AG09319 (cell line): ENCODE results near the gene FBXL5.

ENCODE experiments used
- DNase-seq: peaks from one replicate; pipeline ENCODE4 v3.0.0-alpha.2; 2010; ENCODE audit warnings: low read depth; ENCODE audit errors: extremely low read depth
- TF ChIP-seq, protein P1 (sequence below): IDR thresholded peaks from 2 replicates; pipeline ENCODE4 v1.5.1; 2011; ENCODE audit warnings: low read depth, mild to moderate bottlenecking, inconsistent platforms, low read length, moderate library complexity

The FBXL5 gene

DNA sequence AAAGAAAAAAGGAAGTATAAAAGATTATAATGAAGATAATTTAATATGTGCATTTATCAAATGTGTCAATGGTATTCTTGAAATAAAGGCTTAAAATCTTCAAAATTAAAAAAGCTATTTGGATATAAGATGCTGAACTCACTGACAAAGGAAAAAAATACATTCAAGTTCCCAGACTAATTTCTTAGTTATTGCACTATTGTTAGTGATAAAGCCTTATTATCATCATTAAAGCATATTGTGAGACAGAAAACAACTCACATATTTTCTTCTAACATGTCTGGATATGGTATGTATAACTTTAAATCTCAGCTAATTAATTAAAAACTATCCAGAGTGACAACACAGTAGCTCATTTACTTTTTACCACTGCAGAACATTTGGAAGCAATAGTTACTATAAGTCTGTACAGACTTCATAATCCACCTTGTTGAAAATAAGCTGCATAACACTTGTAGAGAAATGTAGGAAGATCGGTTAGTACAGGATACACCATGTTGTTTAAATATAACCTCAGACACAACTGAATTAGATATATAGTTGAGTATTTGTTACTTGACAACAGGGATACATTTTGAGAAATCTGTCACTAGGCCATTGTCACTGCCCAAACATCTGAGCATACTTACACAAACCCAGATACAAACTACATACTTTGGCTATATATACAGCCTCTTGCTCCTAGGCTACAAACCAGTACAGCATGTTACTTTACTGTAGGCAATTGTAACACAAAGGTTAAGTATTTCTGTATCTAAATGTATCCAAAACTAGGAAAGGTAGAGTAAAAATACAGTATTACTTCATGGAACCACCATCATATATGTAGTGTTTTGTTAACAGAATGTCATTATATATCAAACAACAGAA is 13.6 kb upstream of the FBXL5 start:
- no peak for DNase-seq
- TF ChIP-seq, protein P1, sequence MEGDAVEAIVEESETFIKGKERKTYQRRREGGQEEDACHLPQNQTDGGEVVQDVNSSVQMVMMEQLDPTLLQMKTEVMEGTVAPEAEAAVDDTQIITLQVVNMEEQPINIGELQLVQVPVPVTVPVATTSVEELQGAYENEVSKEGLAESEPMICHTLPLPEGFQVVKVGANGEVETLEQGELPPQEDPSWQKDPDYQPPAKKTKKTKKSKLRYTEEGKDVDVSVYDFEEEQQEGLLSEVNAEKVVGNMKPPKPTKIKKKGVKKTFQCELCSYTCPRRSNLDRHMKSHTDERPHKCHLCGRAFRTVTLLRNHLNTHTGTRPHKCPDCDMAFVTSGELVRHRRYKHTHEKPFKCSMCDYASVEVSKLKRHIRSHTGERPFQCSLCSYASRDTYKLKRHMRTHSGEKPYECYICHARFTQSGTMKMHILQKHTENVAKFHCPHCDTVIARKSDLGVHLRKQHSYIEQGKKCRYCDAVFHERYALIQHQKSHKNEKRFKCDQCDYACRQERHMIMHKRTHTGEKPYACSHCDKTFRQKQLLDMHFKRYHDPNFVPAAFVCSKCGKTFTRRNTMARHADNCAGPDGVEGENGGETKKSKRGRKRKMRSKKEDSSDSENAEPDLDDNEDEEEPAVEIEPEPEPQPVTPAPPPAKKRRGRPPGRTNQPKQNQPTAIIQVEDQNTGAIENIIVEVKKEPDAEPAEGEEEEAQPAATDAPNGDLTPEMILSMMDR, result no peak

DNA sequence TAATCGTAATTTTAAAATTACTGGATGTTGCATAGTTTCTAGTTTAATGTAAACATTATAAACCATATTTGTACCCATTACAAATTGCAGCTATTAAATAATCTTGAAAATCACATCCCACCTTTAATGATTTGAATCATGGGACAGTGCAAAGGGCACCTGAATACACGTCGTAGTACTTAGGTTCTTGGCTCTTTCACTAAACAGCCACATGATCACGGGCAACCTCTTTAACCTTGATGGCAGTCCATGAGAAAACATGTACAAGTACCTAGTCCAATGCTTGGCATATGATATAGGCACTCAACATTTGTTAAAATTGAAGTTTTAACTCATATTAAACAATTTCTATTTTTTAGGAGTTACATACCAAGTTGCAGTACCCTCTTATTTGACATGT is 11.8 kb upstream of the FBXL5 start:
- DNase-seq, result no peak
- TF ChIP-seq, protein P1, result no peak

DNA sequence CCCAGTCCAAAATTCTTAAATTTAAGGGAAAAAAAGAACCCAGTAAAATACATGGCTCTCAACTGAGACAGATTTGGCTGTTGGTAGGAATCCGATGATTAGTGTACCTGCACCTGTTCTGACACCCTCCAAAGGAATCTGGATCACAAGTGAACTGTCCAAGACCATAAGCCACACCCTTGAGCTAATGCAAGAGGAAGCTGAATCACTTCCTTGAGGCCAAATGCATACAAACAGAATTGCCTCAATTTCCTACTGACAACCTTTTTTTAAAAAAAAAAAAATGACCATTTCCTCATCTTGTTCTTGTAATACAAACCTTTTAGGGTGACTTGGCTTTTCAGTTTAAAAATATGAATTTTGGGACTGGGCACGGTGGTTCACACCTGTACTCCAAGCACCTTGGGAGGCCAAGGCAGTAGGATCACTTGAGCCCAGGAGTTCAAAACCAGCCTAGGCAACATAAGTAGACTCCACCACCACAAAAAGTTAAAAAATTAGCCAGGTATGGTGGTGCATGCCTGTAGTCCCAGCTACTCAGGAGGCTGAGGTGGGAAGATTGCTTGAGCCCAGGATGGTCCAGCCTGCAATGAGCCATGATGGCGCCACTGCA is 10.7 kb upstream of the FBXL5 start:
- DNase-seq, result no peak
- TF ChIP-seq, protein P1, result no peak

DNA sequence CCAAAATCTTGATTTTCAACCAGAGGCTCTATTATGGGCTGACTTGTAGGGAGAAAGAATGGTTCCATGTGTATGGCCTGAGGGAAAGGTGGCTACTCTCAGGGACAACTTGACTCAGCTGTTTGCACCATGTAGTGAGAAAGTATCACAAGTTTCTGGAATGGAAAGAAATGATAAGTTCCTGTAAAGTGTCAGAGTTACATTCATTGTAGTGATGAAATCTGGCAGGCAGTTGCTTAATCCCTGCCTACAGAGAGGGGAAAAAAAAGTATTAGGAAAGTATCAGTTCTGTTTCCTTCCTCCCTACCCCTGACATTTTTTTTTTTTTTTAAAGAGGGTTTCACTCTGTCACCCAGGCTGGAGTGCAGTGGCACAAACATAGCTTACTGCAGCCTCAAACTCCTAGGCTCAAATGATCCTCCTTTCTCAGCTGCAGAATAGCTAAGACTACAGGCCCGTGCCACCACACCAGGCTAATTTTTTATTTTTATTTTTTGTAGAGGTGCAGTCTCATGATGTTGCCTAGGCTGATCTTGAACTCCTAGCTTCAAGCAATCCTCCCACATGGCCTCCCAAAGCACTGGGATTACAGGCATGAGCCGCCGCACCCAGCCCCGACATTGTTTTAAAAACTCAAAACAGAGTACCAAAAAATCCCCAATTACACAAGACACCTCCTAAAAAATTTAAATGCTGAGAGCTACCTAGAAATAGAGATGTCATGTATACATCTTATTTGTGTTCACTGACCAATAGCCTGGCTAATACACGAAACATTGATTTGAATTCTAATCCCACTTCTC is 4.8 kb upstream of the FBXL5 start:
- TF ChIP-seq, protein P1, result no peak
- no peak for DNase-seq

DNA sequence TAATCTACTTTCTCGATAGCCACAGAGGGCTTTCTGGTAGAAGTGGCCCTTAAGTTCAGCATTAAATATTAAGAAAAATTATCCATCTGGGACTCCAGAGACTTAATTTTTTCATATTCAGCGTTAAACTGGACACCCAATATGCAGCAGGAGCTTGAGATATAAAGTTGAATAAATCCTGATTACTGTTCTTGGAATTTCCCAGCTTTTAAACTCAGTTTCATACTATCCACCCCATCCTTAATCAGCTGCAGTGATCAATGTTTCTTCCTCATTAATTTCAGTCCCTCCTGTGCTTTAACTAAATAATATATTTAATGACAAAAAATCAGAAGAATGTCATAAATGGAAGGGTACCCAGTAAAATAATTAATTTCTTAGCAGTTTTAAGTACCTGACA is 3.6 kb upstream of the FBXL5 start:
- TF ChIP-seq, protein P1, result no peak
- DNase-seq, result no peak

DNA sequence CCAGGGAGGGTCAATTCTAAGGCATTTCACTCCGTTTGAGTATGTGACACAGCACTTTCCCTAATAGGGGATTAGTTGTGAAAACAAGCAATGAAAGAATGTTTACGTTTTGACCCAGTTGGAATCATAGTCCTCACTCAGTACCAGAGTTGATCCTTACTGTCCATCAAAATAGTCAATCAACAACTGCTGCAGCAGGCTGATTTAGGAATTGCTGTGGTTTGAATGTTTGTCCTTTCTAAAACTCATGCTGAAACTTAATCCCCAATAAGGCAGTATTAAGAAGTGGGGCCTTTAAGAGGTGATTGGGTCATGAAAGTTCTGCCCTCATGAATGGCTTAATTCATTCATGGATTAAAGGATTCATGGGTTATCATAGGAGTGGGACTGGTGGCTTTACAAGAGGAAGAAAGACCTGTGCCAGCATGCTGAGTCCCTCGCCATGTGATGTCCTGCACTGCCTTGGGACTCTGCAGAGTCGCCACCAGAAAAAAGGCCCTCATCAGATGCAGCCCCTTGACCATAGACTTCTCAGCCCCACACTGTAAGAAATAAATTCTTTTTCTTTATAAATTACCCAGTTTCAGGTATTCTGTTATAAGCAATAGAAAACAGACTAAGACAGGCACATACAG is 3.1 kb upstream of the FBXL5 start:
- DNase-seq, result no peak
- TF ChIP-seq, protein P1, result no peak

DNA sequence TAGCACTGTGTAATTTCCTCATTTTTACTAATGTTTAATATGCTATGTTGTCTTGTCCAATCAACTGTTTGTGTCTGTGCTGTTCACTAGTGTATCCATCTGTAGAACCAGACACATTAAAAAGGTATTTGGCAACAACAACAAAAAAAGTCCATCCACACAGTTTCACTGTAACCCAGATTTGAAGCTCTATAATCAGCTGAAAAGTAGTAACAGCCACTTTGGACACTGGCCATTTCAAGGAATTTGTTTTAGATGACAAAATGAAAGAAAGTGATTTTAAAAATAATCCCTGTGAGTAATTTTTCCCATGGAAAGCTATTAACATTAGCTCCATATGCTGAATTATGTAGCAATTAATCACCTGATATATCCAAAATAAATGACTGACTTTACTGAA is 2.2 kb upstream of the FBXL5 start:
- DNase-seq, result no peak
- TF ChIP-seq, protein P1, result no peak
